ENCODE measurements around the gene MAPK8.

The MAPK8 gene

GRCh38 chr10:48340734-48341133 lies 34.3 kb downstream of the MAPK8 start (continued):
- TF ChIP-seq KLF7 (tag by site-specific recombination; IDR thresholded peaks at IDR 0.05; ENCODE audit: borderline replicate concordance) (no peak), ZNF513 (tag by site-specific recombination; IDR thresholded peaks at IDR 0.05) (no peak), ZNF280C (tag by site-specific recombination; IDR thresholded peaks at IDR 0.05) (no peak), OSR2 (tag by site-specific recombination; IDR thresholded peaks at IDR 0.05) (no peak), WT1 (tag by site-specific recombination; IDR thresholded peaks at IDR 0.05) (no peak), ZBTB8A (tag by site-specific recombination; IDR thresholded peaks at IDR 0.05) (no peak)

- no peak overlapping the region for H3K4me3 ChIP-seq (ENCODE audit: low read depth, low read length)
- CTCF ChIA-PET = interaction anchor here (0.8 kb wide), 1 partner anchor 9 kb away, joined by 3 read pairs; no protein-coding TSS in a partner anchor
- H3K36me3 ChIP-seq (ENCODE audit: control insufficient read depth in 2 of 2, insufficient read depth in 1 of 2, low read length in 2 of 2) = no peaks in the 10 kb centered on the region
- no peaks in the 10 kb centered on the region for H3K4me1 ChIP-seq (ENCODE audit: control insufficient read depth, insufficient read depth, low read length)
- H3K27ac ChIP-seq (ENCODE audit: extremely low read depth, low read depth, low read length) = no peak overlapping the region
- POLR2A ChIA-PET = no interaction called here
- no peak for TF ChIP-seq ZNF133 (tag by site-specific recombination; IDR thresholded peaks at IDR 0.05)
- no peak for TF ChIP-seq ZNF585B (tag by site-specific recombination; IDR thresholded peaks at IDR 0.05)
- TF ChIP-seq ZNF580 (tag by site-specific recombination; IDR thresholded peaks at IDR 0.05) = no peak
- TF ChIP-seq KLF1 (tag by site-specific recombination; IDR thresholded peaks at IDR 0.05) = no peak
- TF ChIP-seq ZNF132 (tag by site-specific recombination; IDR thresholded peaks at IDR 0.05; ENCODE audit: borderline replicate concordance) = no peak
- no peak for TF ChIP-seq YY1 (tag by site-specific recombination; IDR thresholded peaks at IDR 0.05)
- TF ChIP-seq ZNF677 (tag by site-specific recombination; IDR thresholded peaks at IDR 0.05) = no peak
- TF ChIP-seq ZSCAN16 (tag by site-specific recombination; IDR thresholded peaks at IDR 0.05) = no peak
- no peak for TF ChIP-seq ZNF350 (tag by site-specific recombination; IDR thresholded peaks at IDR 0.05)
- no peak for TF ChIP-seq ZNF837 (tag by site-specific recombination; IDR thresholded peaks at IDR 0.05)
- TF ChIP-seq GFI1B (tag by site-specific recombination; IDR thresholded peaks at IDR 0.05) = no peak
- no peak for TF ChIP-seq ZNF138 (tag by site-specific recombination; IDR thresholded peaks at IDR 0.05; ENCODE audit: borderline replicate concordance)
- TF ChIP-seq ZNF747 (tag by site-specific recombination; IDR thresholded peaks at IDR 0.05) = no peak
- TF ChIP-seq ZNF776 (tag by site-specific recombination; IDR thresholded peaks at IDR 0.05; ENCODE audit: borderline replicate concordance) = no peak
- no peak for TF ChIP-seq ZFP41 (tag by site-specific recombination; IDR thresholded peaks at IDR 0.05; ENCODE audit: borderline replicate concordance)
- TF ChIP-seq ZNF488 (tag by site-specific recombination; IDR thresholded peaks at IDR 0.05) = no peak
- no peak for TF ChIP-seq ZSCAN4 (tag by site-specific recombination; IDR thresholded peaks at IDR 0.05)
- TF ChIP-seq ZXDB (tag by site-specific recombination; IDR thresholded peaks at IDR 0.05) = no peak
- no peak for TF ChIP-seq KLF10 (tag by site-specific recombination; IDR thresholded peaks at IDR 0.05)
- TF ChIP-seq KLF8 (tag by site-specific recombination; IDR thresholded peaks at IDR 0.05) = no peak
- H3K9me3 ChIP-seq (ENCODE audit: control insufficient read depth, insufficient read depth, low read depth, low read length) = no peaks in the 10 kb centered on the region
Observed at GRCh38 chr10:48343106-48343505, 36.6 kb downstream of the MAPK8 start.

Measured in HEK293 (cell line).